A549 (cell line): ENCODE results near the gene TSPEAR. TPM values are rescaled to one million over a fixed set of nuclear protein-coding genes. Genes with fewer than 3 reads are reported as not detected.

Experiments
- ATAC-seq, 2 experiments: fragments of 200-7000 bp in 1 of 2; fragments of >200 bp in 1 of 2; cut with Nextera tagmentation in 1 of 2; cut with Tn5 transposase in 1 of 2; 3 replicates each; pipeline versions ENCODE4 v1.8.0 to v1.9.1; 2018 to 2020; ENCODE audit warnings: mild to moderate bottlenecking in 1 of 2, moderate library complexity in 1 of 2
- CTCF ChIA-PET: fragments of 300-600 bp; sonication (Branson Sonifier 250); formaldehyde crosslinking; extraction: SDS; loops from one replicate; lab custom pipeline; 2021; ENCODE audit warnings: antibody characterized with exemption, inconsistent platforms; lab: Yijun Ruan, JAX
- POLR2A ChIA-PET: fragments of 350-600 bp; formaldehyde crosslinking; extraction: SDS; loops from one replicate; lab custom pipeline; 2021; ENCODE audit warnings: antibody characterized with exemption, inconsistent platforms; lab: Yijun Ruan, JAX
- DNase-seq, 2 experiments: peaks; one replicate each; pipeline versions ENCODE4 v3.0.0 to v3.0.0-alpha.2; 2011 to 2016; ENCODE audit warnings: low read depth in 1 of 2, low spot score in 1 of 2
- FAIRE-seq: peaks from 2 replicates; lab custom pipeline; 2011; peaks lifted over from hg19 to GRCh38; lab: Jason Lieb, UNC
- H3K27ac ChIP-seq, 2 experiments: fragments of >200 bp; sonication (Bioruptor Twin); formaldehyde crosslinking; 3 replicates each; pipeline ENCODE4 v1.5.1; 2016 to 2017
- H3K4me1 ChIP-seq: fragments of >200 bp; sonication (Bioruptor Twin); formaldehyde crosslinking; 3 replicates; pipeline ENCODE4 v1.6.1; 2016
- H3K4me2 ChIP-seq: fragments of >200 bp; sonication (Bioruptor Twin); formaldehyde crosslinking; 3 replicates; pipeline ENCODE4 v1.6.1; 2016
- H3K4me3 ChIP-seq: fragments of >200 bp; sonication (Bioruptor Twin); formaldehyde crosslinking; 3 replicates; pipeline ENCODE4 v1.5.1; 2016
- H3K9me3 ChIP-seq: fragments of >200 bp; sonication (Bioruptor Twin); formaldehyde crosslinking; 3 replicates; pipeline ENCODE4 v1.6.1; 2016
- CBX2 ChIP-seq: fragments of 200-600 bp; sonication (generic); IDR thresholded peaks from 2 replicates; pipeline ENCODE4 v1.6.1; 2016; ENCODE audit warnings: low read depth, mild to moderate bottlenecking, borderline replicate concordance
- CHD2 ChIP-seq: fragments of 150-350 bp; IDR thresholded peaks from 2 replicates; pipeline ENCODE4 v1.6.1; 2014; ENCODE audit warnings: low read length; ENCODE audit not compliant: partially characterized antibody
- CHD4 ChIP-seq: fragments of 200-600 bp; sonication (generic); IDR thresholded peaks from 2 replicates; pipeline ENCODE4 v1.6.1; 2016; ENCODE audit warnings: antibody characterized with exemption, mild to moderate bottlenecking, borderline replicate concordance
- EP300 ChIP-seq, 2 experiments: fragments of >200 bp; sonication (Bioruptor Twin); formaldehyde crosslinking; IDR thresholded peaks; 2 replicates in 1 of 2; 3 replicates in 1 of 2; pipeline ENCODE4 v1.6.1; 2016 to 2017
- FOSL2 ChIP-seq, 2 experiments: fragments of 450-650 bp in 1 of 2; fragments of >200 bp in 1 of 2; sonication (Bioruptor Twin) in 1 of 2; formaldehyde crosslinking; IDR thresholded peaks; 2 replicates each; pipeline versions ENCODE4 v1.5.0 to v1.6.1; 2016 to 2020; ENCODE audit warnings: mild to moderate bottlenecking in 1 of 2, moderate library complexity in 1 of 2
- FOXS1 ChIP-seq: fragments of 250-450 bp; sonication (Bioruptor Pico); IDR thresholded peaks from 2 replicates; pipeline ENCODE4 v1.5.0; 2020; ENCODE audit warnings: mild to moderate bottlenecking, moderate library complexity
- HOXB13 ChIP-seq: fragments of 250-450 bp; sonication (Bioruptor Pico); IDR thresholded peaks from 2 replicates; pipeline ENCODE4 v1.5.0; 2020; ENCODE audit warnings: low read depth, mild to moderate bottlenecking, moderate library complexity
- JUNB ChIP-seq: fragments of >200 bp; sonication (Bioruptor Twin); formaldehyde crosslinking; IDR thresholded peaks from 2 replicates; pipeline ENCODE4 v1.6.1; 2016
- KDM5A ChIP-seq: fragments of 200-600 bp; sonication (generic); IDR thresholded peaks from 2 replicates; pipeline ENCODE4 v1.6.1; 2016; ENCODE audit warnings: antibody characterized with exemption, mild to moderate bottlenecking
- MAFK ChIP-seq: fragments of 450-650 bp; IDR thresholded peaks from 2 replicates; pipeline ENCODE4 v1.6.1; 2014; ENCODE audit not compliant: partially characterized antibody
- MYC ChIP-seq: IDR thresholded peaks from 2 replicates; pipeline ENCODE4 v1.6.1; 2012; ENCODE audit warnings: mild to moderate bottlenecking, inconsistent platforms, low read length, improper control_type of control experiment, borderline replicate concordance
- NFE2L2 ChIP-seq: fragments of 150-350 bp; conservative IDR thresholded peaks from 2 replicates; pipeline ENCODE4 v1.6.1; 2014; ENCODE audit warnings: low read length
- PBX3 ChIP-seq: IDR thresholded peaks from 2 replicates; pipeline ENCODE4 v1.6.1; 2012
- PHF8 ChIP-seq: fragments of 200-600 bp; sonication (generic); IDR thresholded peaks from 2 replicates; pipeline ENCODE4 v1.6.1; 2016; ENCODE audit warnings: low read depth, mild to moderate bottlenecking, antibody characterized with exemption, moderate library complexity, borderline replicate concordance
- POLR2A ChIP-seq: IDR thresholded peaks from 2 replicates; pipeline ENCODE4 v1.6.1; 2012; ENCODE audit warnings: mild to moderate bottlenecking, low read length
- RAD21 ChIP-seq, 2 experiments: fragments of >200 bp in 1 of 2; sonication (Bioruptor Twin) in 1 of 2; formaldehyde crosslinking in 1 of 2; IDR thresholded peaks in 1 of 2; conservative IDR thresholded peaks in 1 of 2; 2 replicates in 1 of 2; 3 replicates in 1 of 2; pipeline ENCODE4 v1.6.1; 2012 to 2018; ENCODE audit warnings: inconsistent platforms in 1 of 2
- SMC3 ChIP-seq: fragments of >200 bp; sonication (Bioruptor Twin); formaldehyde crosslinking; IDR thresholded peaks from 3 replicates; pipeline ENCODE4 v1.6.1; 2018; ENCODE audit warnings: inconsistent platforms
- SREBF2 ChIP-seq: fragments of 450-650 bp; IDR thresholded peaks from 2 replicates; pipeline ENCODE4 v1.6.1; 2014; ENCODE audit warnings: mild to moderate bottlenecking, moderate library complexity
- ZNF302 ChIP-seq: fragments of 250-450 bp; sonication (Bioruptor Pico); IDR thresholded peaks from 2 replicates; pipeline ENCODE4 v1.9.0; 2021; ENCODE audit warnings: inconsistent platforms, mild to moderate bottlenecking, moderate library complexity
- ZSCAN20 ChIP-seq: fragments of 250-450 bp; sonication (Bioruptor Pico); IDR thresholded peaks from 2 replicates; pipeline ENCODE4 v1.8.0; 2022; ENCODE audit warnings: mild to moderate bottlenecking, moderate library complexity
- WGBS: methylation state at CpG from one replicate; pipeline ENCODE4 v1.1.6; 2017; ENCODE audit errors: missing lambda C conversion rate; 5-methylcytosine and 5-hydroxymethylcytosine counted together
- polyA plus RNA-seq, 4 experiments: library from polyadenylated mRNA; depleted of rRNA in 3 of 4; stranded (reverse); fragments of >200 nt; fragmentation: RNase III in 1 of 4; extraction: RNeasy Plus Mini Kit Qiagen cat#74134 plus additional on column Dnase treatment in 1 of 4; gene quantifications; 2 replicates in 3 of 4; 3 replicates in 1 of 4; pipeline ENCODE4 v1.2.3, GENCODE V29; 2011 to 2017
- TF ChIP-seq, protein P1 (sequence below): fragments of 200-600 bp; sonication (generic); IDR thresholded peaks from 2 replicates; pipeline ENCODE4 v1.6.1; 2016; ENCODE audit warnings: antibody characterized with exemption, mild to moderate bottlenecking, moderate library complexity
- TF ChIP-seq, protein P2 (sequence below): fragments of 250-450 bp; sonication (Bioruptor Pico); IDR thresholded peaks from 2 replicates; pipeline ENCODE4 v1.5.0; 2021; ENCODE audit warnings: mild to moderate bottlenecking, moderate library complexity, borderline replicate concordance
- TF ChIP-seq, protein P3 (sequence below): fragments of >200 bp; sonication (Bioruptor Twin); formaldehyde crosslinking; IDR thresholded peaks from 3 replicates; pipeline ENCODE4 v1.6.1; 2016

TSPEAR gene
- polyA plus RNA-seq, 2 of the 4 experiments (the other 2 are of a cell fraction): not detected

DNA sequence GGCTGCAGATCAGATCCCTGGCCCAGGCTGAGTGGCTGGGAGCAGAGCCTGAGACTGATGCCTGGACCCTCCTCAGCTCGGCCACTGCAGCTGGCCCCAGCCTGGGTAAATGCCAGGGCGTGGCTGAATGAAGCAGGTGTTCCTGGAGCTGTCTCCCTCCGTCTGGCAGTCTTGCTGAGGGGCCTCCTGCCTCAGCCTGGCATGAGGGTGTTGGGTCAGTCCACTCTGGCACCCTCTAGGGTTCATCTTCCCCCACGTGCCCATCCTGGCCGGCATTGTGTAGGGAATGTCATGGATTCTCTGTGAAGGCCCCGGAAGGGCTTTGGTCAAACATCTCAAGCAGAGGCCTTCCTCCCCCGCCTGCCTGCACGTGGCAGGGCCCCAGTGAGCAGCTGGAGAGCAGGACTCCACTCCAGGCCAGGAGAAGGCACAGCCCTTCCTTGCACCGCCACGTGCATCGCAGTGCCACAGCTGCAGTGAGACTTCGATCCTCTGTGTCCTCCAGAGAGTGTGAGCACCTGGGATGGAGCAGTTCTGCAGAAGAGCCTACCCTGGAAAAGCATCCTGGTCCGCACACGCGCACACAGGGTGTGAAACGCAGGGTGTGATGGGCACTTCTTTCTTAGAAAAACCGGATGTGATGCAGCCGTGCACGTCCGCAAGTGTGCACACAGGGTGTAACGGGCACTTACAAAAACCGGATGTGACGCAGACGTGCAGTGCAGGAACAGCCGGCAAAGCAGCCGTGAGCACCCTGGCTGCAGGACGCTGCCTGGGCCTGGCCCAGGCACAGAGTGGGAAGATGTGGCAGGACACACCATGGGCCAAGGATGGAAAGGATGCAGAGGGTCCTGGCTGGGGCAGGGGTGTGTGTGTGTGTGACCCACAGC, 142.5 kb downstream of the TSPEAR start:
- POLR2A ChIA-PET: no interaction called here
- FAIRE-seq (no peak), DNase-seq (no peak), ATAC-seq (no peak)
- H3K4me1 ChIP-seq: no peaks in the 10 kb centered on the region
- TF ChIP-seq HOXB13 (CRISPR knock-in tag): no peak
- no peak for TF ChIP-seq MAFK
- TF ChIP-seq NFE2L2: no peak
- no peak for TF ChIP-seq PBX3
- TF ChIP-seq EP300 (IDR thresholded peaks at IDR 0.05): no peak
- TF ChIP-seq FOXS1 (CRISPR knock-in tag): no peak
- no peak for TF ChIP-seq PHF8
- no peak for TF ChIP-seq CBX2
- TF ChIP-seq ZSCAN20: no peak
- no peak for TF ChIP-seq SMC3
- no peak for TF ChIP-seq KDM5A
- TF ChIP-seq CHD4: no peak
- TF ChIP-seq, protein P1, sequence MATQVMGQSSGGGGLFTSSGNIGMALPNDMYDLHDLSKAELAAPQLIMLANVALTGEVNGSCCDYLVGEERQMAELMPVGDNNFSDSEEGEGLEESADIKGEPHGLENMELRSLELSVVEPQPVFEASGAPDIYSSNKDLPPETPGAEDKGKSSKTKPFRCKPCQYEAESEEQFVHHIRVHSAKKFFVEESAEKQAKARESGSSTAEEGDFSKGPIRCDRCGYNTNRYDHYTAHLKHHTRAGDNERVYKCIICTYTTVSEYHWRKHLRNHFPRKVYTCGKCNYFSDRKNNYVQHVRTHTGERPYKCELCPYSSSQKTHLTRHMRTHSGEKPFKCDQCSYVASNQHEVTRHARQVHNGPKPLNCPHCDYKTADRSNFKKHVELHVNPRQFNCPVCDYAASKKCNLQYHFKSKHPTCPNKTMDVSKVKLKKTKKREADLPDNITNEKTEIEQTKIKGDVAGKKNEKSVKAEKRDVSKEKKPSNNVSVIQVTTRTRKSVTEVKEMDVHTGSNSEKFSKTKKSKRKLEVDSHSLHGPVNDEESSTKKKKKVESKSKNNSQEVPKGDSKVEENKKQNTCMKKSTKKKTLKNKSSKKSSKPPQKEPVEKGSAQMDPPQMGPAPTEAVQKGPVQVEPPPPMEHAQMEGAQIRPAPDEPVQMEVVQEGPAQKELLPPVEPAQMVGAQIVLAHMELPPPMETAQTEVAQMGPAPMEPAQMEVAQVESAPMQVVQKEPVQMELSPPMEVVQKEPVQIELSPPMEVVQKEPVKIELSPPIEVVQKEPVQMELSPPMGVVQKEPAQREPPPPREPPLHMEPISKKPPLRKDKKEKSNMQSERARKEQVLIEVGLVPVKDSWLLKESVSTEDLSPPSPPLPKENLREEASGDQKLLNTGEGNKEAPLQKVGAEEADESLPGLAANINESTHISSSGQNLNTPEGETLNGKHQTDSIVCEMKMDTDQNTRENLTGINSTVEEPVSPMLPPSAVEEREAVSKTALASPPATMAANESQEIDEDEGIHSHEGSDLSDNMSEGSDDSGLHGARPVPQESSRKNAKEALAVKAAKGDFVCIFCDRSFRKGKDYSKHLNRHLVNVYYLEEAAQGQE: no peak
- no peak for TF ChIP-seq ZNF302 (CRISPR knock-in tag)
- TF ChIP-seq, protein P2, sequence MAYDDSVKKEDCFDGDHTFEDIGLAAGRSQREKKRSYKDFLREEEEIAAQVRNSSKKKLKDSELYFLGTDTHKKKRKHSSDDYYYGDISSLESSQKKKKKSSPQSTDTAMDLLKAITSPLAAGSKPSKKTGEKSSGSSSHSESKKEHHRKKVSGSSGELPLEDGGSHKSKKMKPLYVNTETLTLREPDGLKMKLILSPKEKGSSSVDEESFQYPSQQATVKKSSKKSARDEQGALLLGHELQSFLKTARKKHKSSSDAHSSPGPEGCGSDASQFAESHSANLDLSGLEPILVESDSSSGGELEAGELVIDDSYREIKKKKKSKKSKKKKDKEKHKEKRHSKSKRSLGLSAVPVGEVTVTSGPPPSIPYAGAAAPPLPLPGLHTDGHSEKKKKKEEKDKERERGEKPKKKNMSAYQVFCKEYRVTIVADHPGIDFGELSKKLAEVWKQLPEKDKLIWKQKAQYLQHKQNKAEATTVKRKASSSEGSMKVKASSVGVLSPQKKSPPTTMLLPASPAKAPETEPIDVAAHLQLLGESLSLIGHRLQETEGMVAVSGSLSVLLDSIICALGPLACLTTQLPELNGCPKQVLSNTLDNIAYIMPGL (CRISPR knock-in tag): no peak
- no peak for TF ChIP-seq POLR2A
- no peak for TF ChIP-seq JUNB
- TF ChIP-seq SREBF2: no peak
- WGBS: 80% methylated on average over 12 of the region's 27 CpGs
- peaks cover 7% of the 10 kb centered on the region for H3K9me3 ChIP-seq
- H3K4me3 ChIP-seq: no peak overlapping the region
- H3K27ac ChIP-seq: no peak overlapping the region
- CTCF ChIA-PET: no interaction called here
- no peak overlapping the region for H3K4me2 ChIP-seq

DNA sequence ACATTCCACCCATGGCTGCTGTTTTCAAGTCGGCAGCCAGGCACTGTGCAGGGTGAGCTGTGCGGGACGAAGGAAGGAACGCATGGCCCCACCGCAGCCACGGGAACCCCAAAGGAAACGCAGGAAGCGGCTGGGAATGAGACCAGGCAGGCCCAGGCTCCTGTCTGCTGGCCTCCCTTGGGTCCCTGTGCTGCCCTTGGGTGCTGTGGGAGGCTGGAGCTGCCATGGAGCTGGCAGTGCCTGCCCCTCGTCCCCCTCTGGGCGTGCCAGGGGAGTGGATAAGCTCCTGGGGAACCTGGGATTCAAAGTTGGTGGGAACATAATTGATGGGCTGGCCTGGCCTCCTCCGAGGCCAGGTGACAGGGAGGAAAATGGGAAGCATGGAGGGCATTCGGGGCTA, 143.1 kb downstream of the TSPEAR start:
- peaks cover 7% of the 10 kb centered on the region for H3K9me3 ChIP-seq
- H3K4me2 ChIP-seq: no peak overlapping the region
- no peak overlapping the region for H3K27ac ChIP-seq
- WGBS: 0% methylated on average over 1 of the region's 12 CpGs
- CTCF ChIA-PET: no interaction called here
- ATAC-seq: no peak
- DNase-seq: no peak
- POLR2A ChIA-PET: no interaction called here
- no peaks in the 10 kb centered on the region for H3K4me1 ChIP-seq
- no peak overlapping the region for H3K4me3 ChIP-seq
- TF ChIP-seq MYC (no peak), CHD2 (no peak), RAD21 (conservative IDR thresholded peaks at IDR 0.05 in 1 of 2, IDR thresholded peaks at IDR 0.05 in 1 of 2) (no peak), FOSL2 (IDR thresholded peaks at IDR 0.05) (no peak), FOSL2 (CRISPR knock-in tag; IDR thresholded peaks at IDR 0.05) (no peak), CHD4 (no peak)
- TF ChIP-seq, protein P3, sequence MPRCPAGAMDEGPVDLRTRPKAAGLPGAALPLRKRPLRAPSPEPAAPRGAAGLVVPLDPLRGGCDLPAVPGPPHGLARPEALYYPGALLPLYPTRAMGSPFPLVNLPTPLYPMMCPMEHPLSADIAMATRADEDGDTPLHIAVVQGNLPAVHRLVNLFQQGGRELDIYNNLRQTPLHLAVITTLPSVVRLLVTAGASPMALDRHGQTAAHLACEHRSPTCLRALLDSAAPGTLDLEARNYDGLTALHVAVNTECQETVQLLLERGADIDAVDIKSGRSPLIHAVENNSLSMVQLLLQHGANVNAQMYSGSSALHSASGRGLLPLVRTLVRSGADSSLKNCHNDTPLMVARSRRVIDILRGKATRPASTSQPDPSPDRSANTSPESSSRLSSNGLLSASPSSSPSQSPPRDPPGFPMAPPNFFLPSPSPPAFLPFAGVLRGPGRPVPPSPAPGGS: no peak
- no peak for FAIRE-seq
